Liver (tissue), 9 donors: ENCODE data around the gene PKHD1. TPM values are rescaled to one million over a fixed set of nuclear protein-coding genes. Genes with fewer than 3 reads are reported as not detected.

Experiments
- DNase-seq: peaks from one replicate; pipeline ENCODE4 v3.0.0-alpha.2; 2017; ENCODE audit warnings: low spot score
- H3K27ac ChIP-seq, 2 donors: one replicate each; pipeline ENCODE4 v1.7.0; 2013; ENCODE audit warnings: inconsistent platforms in 2 of 2, low read length in 2 of 2, control low read depth in 1 of 2, low read depth in 1 of 2, mild to moderate bottlenecking in 1 of 2
- H3K27me3 ChIP-seq, 4 donors: one replicate each; pipeline versions ENCODE4 v1.6.1 to v1.7.0; 2013; ENCODE audit warnings: low read length in 3 of 4, inconsistent platforms in 1 of 4, mild to moderate bottlenecking in 1 of 4, moderate library complexity in 1 of 4; ENCODE audit not compliant: control insufficient read depth in 4 of 4, insufficient read depth in 4 of 4
- H3K36me3 ChIP-seq, 4 donors: one replicate each; pipeline versions ENCODE4 v1.6.1 to v1.7.0; 2013; ENCODE audit warnings: low read length in 3 of 4, mild to moderate bottlenecking in 3 of 4, low read depth in 1 of 4, moderate library complexity in 1 of 4; ENCODE audit not compliant: control insufficient read depth in 4 of 4, insufficient read depth in 3 of 4
- H3K4me1 ChIP-seq, 4 donors: one replicate each; pipeline versions ENCODE4 v1.6.1 to v1.7.0; 2013; ENCODE audit warnings: low read length in 3 of 4, mild to moderate bottlenecking in 3 of 4, moderate library complexity in 1 of 4; ENCODE audit not compliant: control insufficient read depth in 4 of 4, insufficient read depth in 4 of 4
- H3K4me3 ChIP-seq, 3 donors: one replicate each; pipeline versions ENCODE4 v1.6.1 to v1.7.0; 2013; ENCODE audit warnings: low read length in 3 of 3, control low read depth in 1 of 3, low read depth in 1 of 3, mild to moderate bottlenecking in 1 of 3
- H3K9ac ChIP-seq, 2 donors: one replicate each; pipeline ENCODE4 v1.7.0; 2013; ENCODE audit warnings: low read length in 2 of 2, mild to moderate bottlenecking in 2 of 2, moderate library complexity in 2 of 2, control low read depth in 1 of 2, low read depth in 1 of 2
- H3K9me3 ChIP-seq, 4 donors: one replicate each; pipeline versions ENCODE4 v1.6.1 to v1.7.0; 2013; ENCODE audit warnings: low read length in 3 of 4; ENCODE audit not compliant: control insufficient read depth in 4 of 4
- ATF3 ChIP-seq: IDR thresholded peaks from 2 replicates; pipeline ENCODE4 v1.6.1; 2016; ENCODE audit warnings: antibody characterized with exemption
- CTCF ChIP-seq: fragments of 150-350 bp; IDR thresholded peaks from 2 replicates; pipeline ENCODE4 v1.5.1; 2017; ENCODE audit warnings: improper control_type of control experiment, low read depth, low read length; ENCODE audit not compliant: missing input control
- EGR1 ChIP-seq, 2 donors: IDR thresholded peaks; 2 replicates each; pipeline ENCODE4 v1.6.1; 2016 to 2018; ENCODE audit warnings: antibody characterized with exemption in 2 of 2, low read depth in 2 of 2
- FOXA1 ChIP-seq: IDR thresholded peaks from 2 replicates; pipeline ENCODE4 v1.6.1; 2016; ENCODE audit warnings: antibody characterized with exemption
- FOXA2 ChIP-seq: IDR thresholded peaks from 2 replicates; pipeline ENCODE4 v1.6.1; 2016; ENCODE audit warnings: antibody characterized with exemption
- HNF4A ChIP-seq, 2 donors: conservative IDR thresholded peaks; 2 replicates each; pipeline ENCODE4 v1.6.1; 2016; ENCODE audit warnings: antibody characterized with exemption in 2 of 2, mild to moderate bottlenecking in 2 of 2
- HNF4G ChIP-seq: IDR thresholded peaks from 2 replicates; pipeline ENCODE4 v1.6.1; 2016; ENCODE audit warnings: antibody characterized with exemption
- JUND ChIP-seq, 2 donors: IDR thresholded peaks; 2 replicates each; pipeline ENCODE4 v1.6.1; 2016; ENCODE audit warnings: antibody characterized with exemption in 2 of 2
- NR2F2 ChIP-seq: IDR thresholded peaks from 2 replicates; pipeline ENCODE4 v1.6.1; 2016; ENCODE audit warnings: antibody characterized with exemption
- REST ChIP-seq: IDR thresholded peaks from 2 replicates; pipeline ENCODE4 v1.6.1; 2016; ENCODE audit warnings: antibody characterized with exemption, mild to moderate bottlenecking
- RXRA ChIP-seq, 2 donors: IDR thresholded peaks; 2 replicates each; pipeline ENCODE4 v1.6.1; 2017 to 2018; ENCODE audit warnings: antibody characterized with exemption in 2 of 2, mild to moderate bottlenecking in 1 of 2
- SP1 ChIP-seq: IDR thresholded peaks from 2 replicates; pipeline ENCODE4 v1.6.1; 2018; ENCODE audit warnings: antibody characterized with exemption, mild to moderate bottlenecking
- TAF1 ChIP-seq: conservative IDR thresholded peaks from 2 replicates; pipeline ENCODE4 v1.6.1; 2016; ENCODE audit warnings: antibody characterized with exemption, mild to moderate bottlenecking
- ZBTB33 ChIP-seq: IDR thresholded peaks from 2 replicates; pipeline ENCODE4 v1.6.1; 2016; ENCODE audit warnings: antibody characterized with exemption
- WGBS: extraction: QIAGEN DNeasy Blood & Tissue Kit; methylation state at CpG from one replicate; pipeline ENCODE4 v1.1.7; 2013; 5-methylcytosine and 5-hydroxymethylcytosine counted together
- polyA plus RNA-seq, 2 donors: library from polyadenylated mRNA; stranded (reverse) in 1 of 2; unstranded in 1 of 2; fragments of 200-250 nt in 1 of 2; fragments of >200 nt in 1 of 2; fragmentation: Nextera tagmentation in 1 of 2; extraction: Ambion mirVana in 1 of 2; gene quantifications; one replicate each; pipeline versions ENCODE4 v1.2.1 to v1.2.3, GENCODE V29; 2013 to 2015
- total RNA-seq, 2 donors: library from RNA; depleted of rRNA; stranded (reverse); fragments of >200 nt; gene quantifications; one replicate each; pipeline ENCODE4 v1.2.3, GENCODE V29; 2014
- donor health status: healthy.
- donor health status: healthy.
- donor health status: healthy.
- donor health status: healthy.
- donor health status: healthy.

The PKHD1 gene
- total and polyA plus RNA-seq, 4 donors, result 0.45 to 10.6 (median 3.2) TPM

- Histone ChIP-seq H3K27me3 (no peaks in the 10 kb centered on the region), H3K4me1 (peaks cover 0 to 11% (median 1%) of the 10 kb centered on the region in 4 donors), H3K9me3 (no peaks in the 10 kb centered on the region), H3K27ac (no peak overlapping the region), H3K36me3 (no peaks in the 10 kb centered on the region), H3K4me3 (no peak overlapping the region), H3K9ac (no peak overlapping the region)
- TF ChIP-seq SP1, result no peak
- no peak for TF ChIP-seq HNF4A (conservative IDR thresholded peaks at IDR 0.05)
- no peak for TF ChIP-seq REST
- TF ChIP-seq FOXA2, result no peak
- TF ChIP-seq FOXA1, result no peak
- no peak for TF ChIP-seq RXRA (IDR thresholded peaks at IDR 0.05)
- no peak for TF ChIP-seq ATF3
- TF ChIP-seq EGR1 (IDR thresholded peaks at IDR 0.05; ENCODE audit: low read depth in 2 of 2), result no peak
- TF ChIP-seq CTCF, result no peak
- TF ChIP-seq ZBTB33, result no peak
- TF ChIP-seq HNF4G, result no peak
- no peak for TF ChIP-seq TAF1
- no peak for TF ChIP-seq NR2F2
- TF ChIP-seq JUND (IDR thresholded peaks at IDR 0.05), result no peak
- DNase-seq, result no peak
These were observed 472.7 kb downstream of the PKHD1 start for GRCh38 chr6:51614725-51615124.

- H3K27ac ChIP-seq, result no peak overlapping the region
- no peak for DNase-seq
- 47% methylated on average over 3 of the region's 3 CpGs for WGBS
- H3K36me3 ChIP-seq, result no peaks in the 10 kb centered on the region
- no peaks in the 10 kb centered on the region for H3K27me3 ChIP-seq
- no peaks in the 10 kb centered on the region for H3K9me3 ChIP-seq
- H3K9ac ChIP-seq, result no peak overlapping the region
- peaks cover 0 to 3% (median 0%) of the 10 kb centered on the region in 4 donors for H3K4me1 ChIP-seq
- TF ChIP-seq FOXA2, result no peak
- no peak for TF ChIP-seq HNF4G
- TF ChIP-seq FOXA1, result no peak
- no peak for TF ChIP-seq NR2F2
- no peak for TF ChIP-seq ZBTB33
- no peak for TF ChIP-seq EGR1 (IDR thresholded peaks at IDR 0.05; ENCODE audit: low read depth in 2 of 2)
- no peak for TF ChIP-seq SP1
- no peak overlapping the region for H3K4me3 ChIP-seq
These were observed 473.9 kb downstream of the PKHD1 start for GRCh38 chr6:51613558-51613957.
